GM23338 (cell line): ENCODE measurements around the gene ARRDC1.

ENCODE experiments used
- CREB1 ChIP-seq: fragments of 250-450 bp; sonication (Bioruptor Pico); IDR thresholded peaks from 2 replicates; pipeline ENCODE4 v1.5.0; 2020; ENCODE audit warnings: low read depth, mild to moderate bottlenecking, moderate library complexity
- EZH2 ChIP-seq: fragments of 200-600 bp; sonication (generic); IDR thresholded peaks from one replicate; pipeline ENCODE4 v1.8.0; 2017; ENCODE audit warnings: antibody characterized with exemption, mild to moderate bottlenecking, low read depth; ENCODE audit not compliant: unreplicated experiment
- POLR2AphosphoS5 ChIP-seq: IDR thresholded peaks from 2 replicates; pipeline ENCODE4 v1.6.1; 2016; ENCODE audit warnings: antibody characterized with exemption, low read depth
- REST ChIP-seq: IDR thresholded peaks from one replicate; pipeline ENCODE4 v1.6.1; 2018; ENCODE audit warnings: antibody characterized with exemption; ENCODE audit not compliant: unreplicated experiment
- ZNF114 ChIP-seq: fragments of 250-450 bp; sonication (Bioruptor Pico); IDR thresholded peaks from 2 replicates; pipeline ENCODE4 v1.5.0; 2020; ENCODE audit warnings: mild to moderate bottlenecking, moderate library complexity
- TF ChIP-seq, protein P1 (sequence below), 2 experiments: fragments of 200-600 bp in 1 of 2; sonication (generic) in 1 of 2; conservative IDR thresholded peaks; 2 replicates each; pipeline versions ENCODE4 v1.5.1 to v1.6.1; 2016 to 2017; ENCODE audit warnings: antibody characterized with exemption in 2 of 2, low read depth in 2 of 2, mild to moderate bottlenecking in 2 of 2, moderate library complexity in 1 of 2

DNA sequence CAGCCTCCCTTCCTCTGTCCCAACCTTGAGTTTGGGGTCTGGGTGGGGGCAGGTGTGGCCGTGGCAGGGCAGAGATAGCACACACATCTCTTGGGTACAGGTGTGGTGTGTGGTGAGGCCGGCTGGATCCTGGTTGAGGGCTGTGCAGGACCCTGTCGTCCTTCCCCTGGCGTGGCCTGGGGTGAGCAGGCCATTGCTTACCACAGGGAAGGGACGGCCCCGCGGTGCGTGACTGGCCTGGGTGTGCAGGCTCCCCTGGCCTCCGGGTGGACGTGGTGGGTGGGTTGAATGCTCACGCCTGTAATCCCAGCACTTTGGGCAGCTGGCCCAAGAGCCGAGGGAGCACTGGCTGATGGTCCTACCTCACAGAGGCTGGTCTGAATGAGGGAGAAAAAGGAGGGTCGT is 1.2 kb downstream of the ARRDC1 start:
- TF ChIP-seq, protein P1, sequence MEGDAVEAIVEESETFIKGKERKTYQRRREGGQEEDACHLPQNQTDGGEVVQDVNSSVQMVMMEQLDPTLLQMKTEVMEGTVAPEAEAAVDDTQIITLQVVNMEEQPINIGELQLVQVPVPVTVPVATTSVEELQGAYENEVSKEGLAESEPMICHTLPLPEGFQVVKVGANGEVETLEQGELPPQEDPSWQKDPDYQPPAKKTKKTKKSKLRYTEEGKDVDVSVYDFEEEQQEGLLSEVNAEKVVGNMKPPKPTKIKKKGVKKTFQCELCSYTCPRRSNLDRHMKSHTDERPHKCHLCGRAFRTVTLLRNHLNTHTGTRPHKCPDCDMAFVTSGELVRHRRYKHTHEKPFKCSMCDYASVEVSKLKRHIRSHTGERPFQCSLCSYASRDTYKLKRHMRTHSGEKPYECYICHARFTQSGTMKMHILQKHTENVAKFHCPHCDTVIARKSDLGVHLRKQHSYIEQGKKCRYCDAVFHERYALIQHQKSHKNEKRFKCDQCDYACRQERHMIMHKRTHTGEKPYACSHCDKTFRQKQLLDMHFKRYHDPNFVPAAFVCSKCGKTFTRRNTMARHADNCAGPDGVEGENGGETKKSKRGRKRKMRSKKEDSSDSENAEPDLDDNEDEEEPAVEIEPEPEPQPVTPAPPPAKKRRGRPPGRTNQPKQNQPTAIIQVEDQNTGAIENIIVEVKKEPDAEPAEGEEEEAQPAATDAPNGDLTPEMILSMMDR (conservative IDR thresholded peaks at IDR 0.05; ENCODE audit: low read depth in 2 of 2) = no peak
- TF ChIP-seq REST (no peak), CREB1 (no peak), EZH2 (no peak), POLR2AphosphoS5 (no peak), ZNF114 (CRISPR knock-in tag) (no peak)
